ENCODE measurements around the gene ZNF425.
"Not testable (repeated sequence)": the region's sequence is repeated elsewhere in the genome, so short reads cannot be mapped to it uniquely, and the experiment has no call there.

ZNF425 gene

DNA sequence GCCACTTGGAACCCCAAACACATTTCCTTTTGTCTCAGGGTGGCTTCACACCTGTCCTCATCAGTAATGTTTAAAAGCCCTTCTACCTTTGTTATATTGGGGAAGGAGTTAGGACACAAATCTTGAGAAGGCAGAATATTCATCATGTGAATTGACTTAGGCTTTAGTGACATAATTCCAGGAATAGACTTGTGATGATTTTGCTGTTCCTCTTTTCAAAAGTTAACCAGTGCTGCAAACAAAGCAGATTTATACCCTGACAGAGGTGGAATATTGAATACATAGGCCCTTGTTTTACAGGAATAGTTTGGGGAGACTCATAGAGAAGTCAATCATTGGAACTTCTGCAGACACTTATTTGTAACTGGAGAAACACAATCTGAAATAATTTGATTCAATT is 62.6 kb downstream of the ZNF425 start:
- TF ChIP-seq, protein P1, sequence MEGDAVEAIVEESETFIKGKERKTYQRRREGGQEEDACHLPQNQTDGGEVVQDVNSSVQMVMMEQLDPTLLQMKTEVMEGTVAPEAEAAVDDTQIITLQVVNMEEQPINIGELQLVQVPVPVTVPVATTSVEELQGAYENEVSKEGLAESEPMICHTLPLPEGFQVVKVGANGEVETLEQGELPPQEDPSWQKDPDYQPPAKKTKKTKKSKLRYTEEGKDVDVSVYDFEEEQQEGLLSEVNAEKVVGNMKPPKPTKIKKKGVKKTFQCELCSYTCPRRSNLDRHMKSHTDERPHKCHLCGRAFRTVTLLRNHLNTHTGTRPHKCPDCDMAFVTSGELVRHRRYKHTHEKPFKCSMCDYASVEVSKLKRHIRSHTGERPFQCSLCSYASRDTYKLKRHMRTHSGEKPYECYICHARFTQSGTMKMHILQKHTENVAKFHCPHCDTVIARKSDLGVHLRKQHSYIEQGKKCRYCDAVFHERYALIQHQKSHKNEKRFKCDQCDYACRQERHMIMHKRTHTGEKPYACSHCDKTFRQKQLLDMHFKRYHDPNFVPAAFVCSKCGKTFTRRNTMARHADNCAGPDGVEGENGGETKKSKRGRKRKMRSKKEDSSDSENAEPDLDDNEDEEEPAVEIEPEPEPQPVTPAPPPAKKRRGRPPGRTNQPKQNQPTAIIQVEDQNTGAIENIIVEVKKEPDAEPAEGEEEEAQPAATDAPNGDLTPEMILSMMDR (IDR thresholded peaks at IDR 0.05; ENCODE audit: control insufficient read depth, extremely low read depth, insufficient read depth), result no peak
- no peak overlapping the region for H3K4me3 ChIP-seq (ENCODE audit: low read depth, low read length)
- DNase-seq (ENCODE audit: low read depth), result no peak

DNA sequence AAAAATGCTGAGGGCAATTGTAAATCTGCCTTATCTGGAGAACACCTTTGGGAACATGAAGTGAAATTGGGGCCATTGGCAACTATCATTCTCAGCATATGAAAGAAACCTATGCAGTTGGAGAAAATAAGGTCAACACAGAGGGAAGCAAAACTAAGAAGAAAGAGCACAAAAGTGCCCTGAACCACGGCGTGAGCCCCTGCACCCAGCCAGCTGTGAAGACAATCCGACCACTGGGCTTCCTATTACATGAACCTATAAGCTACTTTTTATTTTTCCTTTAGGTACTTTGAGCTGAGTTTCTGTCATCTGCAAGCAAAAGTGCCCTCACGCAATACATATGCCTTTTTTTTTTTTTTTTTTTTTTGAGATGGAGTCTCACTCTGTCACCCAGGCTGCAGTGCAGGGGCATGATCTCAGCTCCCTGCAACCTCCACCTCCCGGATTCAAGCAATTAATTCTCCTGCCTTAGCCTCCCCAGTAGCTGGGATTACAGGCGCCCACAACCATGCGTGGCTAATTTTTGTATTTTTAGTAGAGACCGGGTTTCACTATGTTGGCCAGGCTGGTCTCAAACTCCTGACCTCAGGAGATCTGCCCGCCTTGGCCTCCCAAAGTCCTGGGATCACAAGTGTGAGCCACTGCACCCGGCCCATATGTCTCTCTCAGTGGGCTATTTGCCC is 63.8 kb downstream of the ZNF425 start:
- not testable (repeated sequence) for H3K4me3 ChIP-seq (ENCODE audit: low read depth, low read length); DNase-seq (ENCODE audit: low read depth)

DNA sequence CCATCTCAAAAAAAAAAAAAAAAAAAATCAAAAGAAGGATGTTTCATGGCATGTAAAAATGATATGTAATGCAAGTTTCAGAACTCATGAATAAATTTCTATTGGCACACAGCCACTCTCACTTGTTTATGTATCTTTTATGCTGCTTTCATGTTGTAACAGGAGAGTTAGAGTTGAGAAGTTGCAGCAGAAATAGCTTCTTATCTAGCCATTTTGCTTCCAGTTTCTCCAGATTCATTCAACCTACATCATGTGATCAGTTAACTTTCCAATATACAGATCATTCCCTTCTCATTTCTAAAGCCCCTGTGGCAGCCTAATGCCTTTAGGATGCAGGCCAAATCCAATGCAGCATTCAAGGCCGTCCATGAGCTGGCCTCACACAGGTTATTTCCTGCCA is 66.0 kb downstream of the ZNF425 start:
- no peak for DNase-seq (ENCODE audit: low read depth)
- TF ChIP-seq, protein P1 (IDR thresholded peaks at IDR 0.05; ENCODE audit: control insufficient read depth, extremely low read depth, insufficient read depth), result no peak
- H3K4me3 ChIP-seq (ENCODE audit: low read depth, low read length), result no peak overlapping the region

DNA sequence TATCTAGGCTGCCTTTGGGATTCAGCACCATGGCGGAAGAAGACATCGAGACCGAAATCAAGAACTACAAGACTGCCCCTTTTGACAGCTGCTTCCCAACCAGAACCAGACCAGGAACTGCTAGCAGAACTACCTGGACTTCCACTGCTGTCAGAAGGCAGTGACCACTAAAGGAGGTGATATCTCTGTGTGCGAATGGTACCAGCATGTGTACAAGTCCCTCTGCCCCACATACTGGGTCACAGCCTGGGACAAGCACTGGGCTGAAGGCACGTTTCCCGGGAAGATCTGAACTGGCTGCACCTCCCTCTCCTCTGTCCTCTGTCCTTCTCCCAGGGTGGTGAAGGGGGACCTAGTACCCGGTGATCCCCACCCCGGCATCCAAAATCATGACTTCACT is 72.2 kb downstream of the ZNF425 start:
- H3K4me3 ChIP-seq (ENCODE audit: low read depth, low read length), result no peak overlapping the region
- TF ChIP-seq, protein P1 (IDR thresholded peaks at IDR 0.05; ENCODE audit: control insufficient read depth, extremely low read depth, insufficient read depth), result no peak
- DNase-seq (ENCODE audit: low read depth), result no peak

DNA sequence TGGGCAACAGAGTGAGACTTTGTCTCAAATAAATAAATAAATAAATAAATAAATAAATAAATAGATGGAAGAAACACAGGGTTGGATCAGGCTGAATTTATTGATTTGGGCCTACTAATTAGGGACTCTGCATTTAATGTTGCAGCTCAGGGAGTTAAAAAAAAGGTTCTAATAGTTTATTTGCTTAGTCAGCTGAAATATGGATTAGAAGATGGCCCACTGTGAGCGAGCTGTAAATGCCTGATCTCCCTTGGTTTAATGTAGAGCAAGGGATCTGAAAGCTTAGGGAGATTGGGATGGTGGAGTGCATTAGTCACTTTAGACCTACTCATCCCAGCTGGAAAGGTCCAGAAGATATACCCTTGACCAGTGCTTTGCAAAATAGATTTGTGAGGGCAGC is 72.7 kb downstream of the ZNF425 start:
- no peak for DNase-seq (ENCODE audit: low read depth)
- H3K4me3 ChIP-seq (ENCODE audit: low read depth, low read length), result no peak overlapping the region
- TF ChIP-seq, protein P1 (IDR thresholded peaks at IDR 0.05; ENCODE audit: control insufficient read depth, extremely low read depth, insufficient read depth), result no peak

Data from LNCaP clone FGC (cell line).